A549 (cell line): ENCODE results near the gene SDC3.

Experiments
- FOSL2 ChIP-seq, 2 experiments: fragments of 450-650 bp in 1 of 2; fragments of >200 bp in 1 of 2; sonication (Bioruptor Twin) in 1 of 2; formaldehyde crosslinking; IDR thresholded peaks; 2 replicates each; pipeline versions ENCODE4 v1.5.0 to v1.6.1; 2016 to 2020; ENCODE audit warnings: mild to moderate bottlenecking in 1 of 2, moderate library complexity in 1 of 2
- JUN ChIP-seq, 2 experiments: fragments of >200 bp; sonication (Bioruptor Twin); formaldehyde crosslinking; IDR thresholded peaks; 2 replicates in 1 of 2; 3 replicates in 1 of 2; pipeline ENCODE4 v1.6.1; 2016 to 2017
- MAZ ChIP-seq: fragments of 150-350 bp; IDR thresholded peaks from 2 replicates; pipeline ENCODE4 v1.6.1; 2014; ENCODE audit warnings: antibody characterized with exemption, low read depth, low read length, borderline replicate concordance
- TF ChIP-seq, protein P1 (sequence below): fragments of >200 bp; sonication (Bioruptor Twin); formaldehyde crosslinking; IDR thresholded peaks from 3 replicates; pipeline ENCODE4 v1.5.1; 2016

DNA sequence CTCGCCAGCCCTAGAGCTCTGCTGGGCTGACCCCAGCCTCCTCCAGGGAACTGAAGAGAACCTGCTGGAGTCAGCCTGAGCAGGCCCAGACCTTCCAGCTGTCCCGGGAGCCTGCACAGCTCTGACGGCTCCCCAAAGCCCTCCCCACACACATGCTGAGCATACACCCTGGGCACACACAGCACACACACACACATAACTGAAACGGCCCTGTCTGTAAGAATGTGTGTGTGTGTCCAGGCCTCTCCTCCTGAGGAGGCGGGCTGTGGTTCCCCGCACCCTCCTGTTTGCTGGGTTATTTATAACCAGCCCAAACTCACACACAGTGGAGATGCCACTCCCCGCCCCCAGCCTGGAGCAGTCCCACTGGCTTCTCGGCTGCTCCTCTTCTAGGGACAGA, 20.2 kb downstream of the SDC3 start:
- TF ChIP-seq, protein P1, sequence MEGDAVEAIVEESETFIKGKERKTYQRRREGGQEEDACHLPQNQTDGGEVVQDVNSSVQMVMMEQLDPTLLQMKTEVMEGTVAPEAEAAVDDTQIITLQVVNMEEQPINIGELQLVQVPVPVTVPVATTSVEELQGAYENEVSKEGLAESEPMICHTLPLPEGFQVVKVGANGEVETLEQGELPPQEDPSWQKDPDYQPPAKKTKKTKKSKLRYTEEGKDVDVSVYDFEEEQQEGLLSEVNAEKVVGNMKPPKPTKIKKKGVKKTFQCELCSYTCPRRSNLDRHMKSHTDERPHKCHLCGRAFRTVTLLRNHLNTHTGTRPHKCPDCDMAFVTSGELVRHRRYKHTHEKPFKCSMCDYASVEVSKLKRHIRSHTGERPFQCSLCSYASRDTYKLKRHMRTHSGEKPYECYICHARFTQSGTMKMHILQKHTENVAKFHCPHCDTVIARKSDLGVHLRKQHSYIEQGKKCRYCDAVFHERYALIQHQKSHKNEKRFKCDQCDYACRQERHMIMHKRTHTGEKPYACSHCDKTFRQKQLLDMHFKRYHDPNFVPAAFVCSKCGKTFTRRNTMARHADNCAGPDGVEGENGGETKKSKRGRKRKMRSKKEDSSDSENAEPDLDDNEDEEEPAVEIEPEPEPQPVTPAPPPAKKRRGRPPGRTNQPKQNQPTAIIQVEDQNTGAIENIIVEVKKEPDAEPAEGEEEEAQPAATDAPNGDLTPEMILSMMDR: no peak
- TF ChIP-seq MAZ (no peak), FOSL2 (IDR thresholded peaks at IDR 0.05) (no peak), FOSL2 (CRISPR knock-in tag; IDR thresholded peaks at IDR 0.05) (no peak), JUN (IDR thresholded peaks at IDR 0.05) (no peak)
